ENCODE data around the gene FNDC3B. TPM values are rescaled to one million over a fixed set of nuclear protein-coding genes. Genes with fewer than 3 reads are reported as not detected.

The FNDC3B gene
- polyA plus RNA-seq, 6 donors from 2014 or later: 1.2 to 3.1 (median 2.2) TPM; not detected in 1

DNA sequence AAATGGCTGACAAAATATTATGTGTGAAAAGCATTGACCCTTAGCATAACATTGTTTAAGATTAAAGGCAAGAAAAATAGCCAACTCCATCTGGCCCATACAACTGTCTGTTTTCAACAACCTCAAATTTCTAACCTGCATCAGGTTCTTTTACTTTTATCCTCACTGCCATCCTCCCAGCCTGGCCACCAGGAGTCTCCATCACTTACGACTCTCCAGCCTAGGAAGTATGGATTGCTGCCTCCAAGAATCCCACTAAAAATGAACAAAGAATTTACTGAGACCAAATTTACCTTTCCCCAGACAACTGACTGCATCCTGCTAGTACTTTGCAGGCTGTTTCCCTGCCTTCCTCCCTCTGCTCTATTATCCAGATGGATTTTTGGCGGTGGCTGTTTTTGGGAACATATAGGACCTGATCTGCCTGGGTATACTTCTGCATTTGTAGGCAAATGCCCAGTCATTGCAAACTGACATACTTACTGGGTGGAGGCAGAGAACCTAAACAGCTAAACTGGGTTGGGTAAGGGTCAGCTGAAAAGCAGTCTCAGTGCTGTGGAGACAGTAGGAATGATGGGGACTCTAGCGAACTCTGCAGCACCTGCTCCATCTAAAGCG, 264.7 kb downstream of the FNDC3B start:
- Mint-ChIP-seq H3K4me1 (no peaks in the 10 kb centered on the region), H3K27me3 (no peaks in the 10 kb centered on the region), H3K27ac (no peak overlapping the region), H3K9me3 (no peaks in the 10 kb centered on the region), H3K4me3 (peak overlapping the region in 1 of 8 donors; percentile 29), H3K36me3 (peaks cover 0 to 2% of the 10 kb centered on the region in 2 donors)
- ATAC-seq (ENCODE audit: low read depth in 2 of 2) (no peak), DNase-seq (no peak)

DNA sequence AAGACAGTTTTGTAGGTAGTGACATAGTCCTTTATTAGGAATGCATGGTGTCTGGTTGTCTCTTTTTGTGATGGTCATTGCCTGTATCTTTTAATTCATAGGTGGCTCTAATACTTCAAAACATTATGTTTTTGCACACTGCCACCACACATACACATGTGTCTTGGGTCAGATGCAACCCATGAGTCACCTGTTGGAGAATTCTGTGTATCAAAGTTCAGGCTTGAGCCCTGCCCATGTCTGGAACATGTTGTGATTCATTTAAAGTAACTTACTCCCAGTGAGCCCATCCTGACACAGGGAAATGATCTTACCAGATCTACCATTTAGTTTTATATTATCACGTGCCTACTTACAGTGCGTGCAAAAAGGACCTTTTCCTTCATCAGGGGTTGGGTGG, 266.2 kb downstream of the FNDC3B start:
- no peak for ATAC-seq (ENCODE audit: low read depth in 2 of 2)

GRCh38 chr3:172305974-172306373, 266.6 kb downstream of the FNDC3B start:
- no peaks in the 10 kb centered on the region for H3K27me3 Mint-ChIP-seq
- H3K27ac Mint-ChIP-seq: no peak overlapping the region
- no peaks in the 10 kb centered on the region for H3K4me1 Mint-ChIP-seq
- H3K4me3 Mint-ChIP-seq: no peak overlapping the region
- ATAC-seq (ENCODE audit: low read depth in 2 of 2) (no peak), DNase-seq (no peak)
- H3K9me3 Mint-ChIP-seq: no peaks in the 10 kb centered on the region
- peaks cover 0 to 8% of the 10 kb centered on the region in 2 donors for H3K36me3 Mint-ChIP-seq

More for the DNA sequence above, 266.2 kb downstream of the FNDC3B start:
- H3K27ac Mint-ChIP-seq: no peak overlapping the region
- H3K9me3 Mint-ChIP-seq: no peaks in the 10 kb centered on the region
- no peak for DNase-seq
- no peaks in the 10 kb centered on the region for H3K4me1 Mint-ChIP-seq
- no peaks in the 10 kb centered on the region for H3K27me3 Mint-ChIP-seq
- H3K4me3 Mint-ChIP-seq: no peak overlapping the region
- H3K36me3 Mint-ChIP-seq: peaks cover 0 to 8% of the 10 kb centered on the region in 2 donors

DNA sequence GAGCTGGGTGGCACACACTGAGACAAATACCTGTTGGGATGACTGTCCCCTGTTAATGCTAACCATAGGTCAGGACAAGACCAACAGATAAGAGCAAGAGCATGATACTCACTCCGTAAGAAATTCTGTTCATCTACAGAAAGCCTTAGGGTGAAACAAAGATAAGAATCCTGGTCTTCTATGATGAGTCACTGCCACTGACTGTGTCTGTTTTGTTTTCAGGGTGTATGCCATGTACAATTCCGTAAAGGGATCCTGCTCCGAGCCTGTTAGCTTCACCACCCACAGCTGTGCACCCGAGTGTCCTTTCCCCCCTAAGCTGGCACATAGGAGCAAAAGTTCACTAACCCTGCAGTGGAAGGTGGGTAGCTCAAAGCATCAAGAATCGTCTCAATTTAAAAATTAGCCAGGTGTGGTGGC, 267.8 kb downstream of the FNDC3B start:
- Mint-ChIP-seq H3K9me3 (no peaks in the 10 kb centered on the region), H3K4me1 (no peaks in the 10 kb centered on the region), H3K27ac (no peak overlapping the region), H3K4me3 (no peak overlapping the region), H3K27me3 (no peaks in the 10 kb centered on the region), H3K36me3 (peaks cover 0 to 8% of the 10 kb centered on the region in 2 donors)
- DNase-seq (no peak), ATAC-seq (ENCODE audit: low read depth in 2 of 2) (no peak)

DNA sequence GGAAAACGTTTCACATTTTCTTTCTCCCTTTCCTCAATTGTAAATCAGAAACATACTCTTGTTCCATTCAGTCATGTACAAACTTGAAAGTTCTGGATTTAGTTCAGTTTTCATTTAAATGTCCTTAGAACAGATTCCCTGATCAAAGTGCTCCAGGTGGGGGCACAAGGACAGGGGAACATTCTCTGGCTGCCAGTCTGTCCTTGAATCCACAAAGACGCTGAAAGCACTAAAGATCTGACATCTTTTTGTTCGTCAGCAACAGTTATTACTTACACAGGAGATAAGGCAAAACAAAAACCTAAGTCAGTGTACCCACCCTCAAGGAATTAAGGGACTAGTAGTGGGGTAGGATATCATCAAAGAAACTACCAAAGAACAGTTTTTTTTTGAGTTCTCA, 269.7 kb downstream of the FNDC3B start:
- ATAC-seq (ENCODE audit: low read depth in 2 of 2) (no peak), DNase-seq (no peak)
- Mint-ChIP-seq H3K36me3 (peaks cover 0 to 8% of the 10 kb centered on the region in 2 donors), H3K4me1 (no peaks in the 10 kb centered on the region), H3K27me3 (no peaks in the 10 kb centered on the region), H3K4me3 (no peak overlapping the region), H3K9me3 (no peaks in the 10 kb centered on the region), H3K27ac (no peak overlapping the region)

DNA sequence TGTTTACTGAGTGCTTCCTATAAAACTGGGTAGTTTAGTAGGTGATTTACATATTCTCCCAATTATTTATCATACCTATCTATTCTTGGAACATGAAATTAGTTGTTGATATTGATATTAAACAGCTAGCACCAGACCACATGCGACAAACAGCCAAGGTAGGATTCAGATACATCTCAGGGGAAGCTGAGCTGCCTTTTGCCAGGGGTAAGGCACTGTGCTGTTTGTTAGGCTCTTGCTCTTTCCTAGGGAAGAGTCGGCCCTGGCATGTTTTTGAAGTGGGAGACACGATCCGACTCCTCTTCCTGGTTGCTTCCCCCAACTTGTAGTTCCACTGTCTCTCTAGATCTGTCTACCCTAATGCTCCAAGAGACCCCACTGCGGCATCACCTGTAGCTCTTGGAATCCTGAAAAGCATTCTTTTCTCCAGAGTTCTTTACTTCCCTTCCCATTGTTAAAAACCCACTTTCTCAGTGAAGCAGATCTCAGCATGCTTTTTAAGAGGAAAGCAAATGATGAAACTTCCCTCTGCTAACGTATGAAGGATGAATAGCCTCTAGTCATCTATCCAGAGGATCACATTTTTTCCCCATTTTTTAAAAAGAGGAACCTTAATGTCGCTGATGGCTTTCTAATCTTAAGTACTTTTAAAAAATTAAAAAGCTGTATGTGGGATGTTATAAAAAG, 270.5 kb downstream of the FNDC3B start:
- H3K4me1 Mint-ChIP-seq: no peaks in the 10 kb centered on the region
- ATAC-seq (ENCODE audit: low read depth in 2 of 2) (no peak), DNase-seq (no peak)
- peaks cover 0 to 8% of the 10 kb centered on the region in 2 donors for H3K36me3 Mint-ChIP-seq
- peak overlapping the region in 1 of 6 donors; percentile 4 for H3K27ac Mint-ChIP-seq
- no peak overlapping the region for H3K4me3 Mint-ChIP-seq
- H3K9me3 Mint-ChIP-seq: no peaks in the 10 kb centered on the region
- no peaks in the 10 kb centered on the region for H3K27me3 Mint-ChIP-seq

GRCh38 chr3:172310428-172310760, 271.0 kb downstream of the FNDC3B start:
- no peak for DNase-seq
- H3K27me3 Mint-ChIP-seq: no peaks in the 10 kb centered on the region
- ATAC-seq (ENCODE audit: low read depth in 2 of 2): no peak
- no peak overlapping the region for H3K27ac Mint-ChIP-seq
- peaks cover 0 to 8% of the 10 kb centered on the region in 2 donors for H3K36me3 Mint-ChIP-seq
- no peaks in the 10 kb centered on the region for H3K9me3 Mint-ChIP-seq
- H3K4me3 Mint-ChIP-seq: no peak overlapping the region
- no peaks in the 10 kb centered on the region for H3K4me1 Mint-ChIP-seq

- no peak overlapping the region for H3K27ac Mint-ChIP-seq
- ATAC-seq (ENCODE audit: low read depth in 2 of 2): no peak
These were observed 271.8 kb downstream of the FNDC3B start for GRCh38 chr3:172311217-172311616.

DNA sequence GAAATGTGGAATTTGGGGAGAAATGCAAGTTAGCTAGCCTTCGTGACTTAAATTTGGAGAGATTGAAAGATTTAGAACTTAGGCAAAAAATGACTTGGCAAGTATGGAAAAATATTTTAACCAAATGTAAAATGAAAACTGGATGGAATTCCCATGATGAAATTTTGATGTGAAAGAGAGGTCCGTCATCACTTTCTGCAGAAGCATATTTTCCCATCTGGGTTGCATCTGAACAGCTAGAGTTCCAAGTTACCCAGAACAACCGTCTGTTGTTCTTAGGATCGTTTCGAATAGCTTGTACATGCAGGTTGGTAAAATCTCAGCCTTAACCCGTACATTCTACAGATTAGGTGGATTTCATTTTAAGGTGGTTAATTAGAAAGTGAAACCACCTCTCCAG, 272.6 kb downstream of the FNDC3B start:
- no peaks in the 10 kb centered on the region for H3K27me3 Mint-ChIP-seq
- no peak for ATAC-seq (ENCODE audit: low read depth in 2 of 2)

More at GRCh38 chr3:172311217-172311616, 271.8 kb downstream of the FNDC3B start:
- Mint-ChIP-seq H3K9me3 (no peaks in the 10 kb centered on the region), H3K36me3 (peaks cover 0 to 8% of the 10 kb centered on the region in 2 donors), H3K4me3 (no peak overlapping the region), H3K4me1 (no peaks in the 10 kb centered on the region), H3K27me3 (no peaks in the 10 kb centered on the region)
- DNase-seq: no peak

DNA sequence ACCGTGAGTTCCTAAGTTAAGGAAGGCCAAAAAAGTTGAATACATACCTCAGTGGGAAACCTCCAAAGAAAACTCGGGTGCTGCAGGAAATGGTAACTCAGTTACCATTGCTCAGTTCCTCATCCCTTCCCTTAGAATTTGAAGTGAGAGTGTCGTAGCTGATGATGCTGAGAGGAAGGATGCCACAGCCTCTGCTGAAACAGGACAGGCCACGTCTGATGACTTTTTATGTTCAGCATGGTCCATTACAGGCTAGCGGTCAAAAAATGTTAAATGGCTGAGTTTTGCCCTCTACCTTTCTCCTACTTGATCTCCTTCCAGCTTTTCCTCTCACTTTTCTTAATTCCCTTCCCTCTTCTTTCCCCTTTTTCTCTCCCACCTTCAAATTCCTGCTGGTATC, 273.3 kb downstream of the FNDC3B start:
- Mint-ChIP-seq H3K9me3 (no peaks in the 10 kb centered on the region), H3K36me3 (peaks cover 0 to 8% of the 10 kb centered on the region in 2 donors), H3K4me1 (no peaks in the 10 kb centered on the region), H3K27me3 (no peaks in the 10 kb centered on the region), H3K4me3 (no peak overlapping the region), H3K27ac (peak overlapping the region in 2 of 6 donors; percentile 21 to 68)
- DNase-seq (no peak), ATAC-seq (ENCODE audit: low read depth in 2 of 2) (no peak)

More for the DNA sequence above, 272.6 kb downstream of the FNDC3B start:
- DNase-seq: no peak
- H3K9me3 Mint-ChIP-seq: no peaks in the 10 kb centered on the region
- no peak overlapping the region for H3K4me3 Mint-ChIP-seq
- peaks cover 0 to 8% of the 10 kb centered on the region in 2 donors for H3K36me3 Mint-ChIP-seq
- H3K27ac Mint-ChIP-seq: no peak overlapping the region
- no peaks in the 10 kb centered on the region for H3K4me1 Mint-ChIP-seq

- H3K9me3 Mint-ChIP-seq: no peaks in the 10 kb centered on the region
- peaks cover 0 to 8% of the 10 kb centered on the region in 2 donors for H3K36me3 Mint-ChIP-seq
- no peaks in the 10 kb centered on the region for H3K27me3 Mint-ChIP-seq
- DNase-seq (no peak), ATAC-seq (ENCODE audit: low read depth in 2 of 2) (no peak)
- no peak overlapping the region for H3K27ac Mint-ChIP-seq
- no peak overlapping the region for H3K4me3 Mint-ChIP-seq
- H3K4me1 Mint-ChIP-seq: no peaks in the 10 kb centered on the region
These were observed 274.3 kb downstream of the FNDC3B start for GRCh38 chr3:172313671-172314070.

GRCh38 chr3:172314591-172315160, 275.3 kb downstream of the FNDC3B start:
- Mint-ChIP-seq H3K9me3 (no peaks in the 10 kb centered on the region), H3K27ac (peak overlapping the region in 1 of 6 donors; percentile 13), H3K27me3 (no peaks in the 10 kb centered on the region), H3K4me1 (no peaks in the 10 kb centered on the region), H3K4me3 (no peak overlapping the region), H3K36me3 (peaks cover 0 to 5% of the 10 kb centered on the region in 2 donors)
- no peak for ATAC-seq (ENCODE audit: low read depth in 2 of 2)
- no peak for DNase-seq

DNA sequence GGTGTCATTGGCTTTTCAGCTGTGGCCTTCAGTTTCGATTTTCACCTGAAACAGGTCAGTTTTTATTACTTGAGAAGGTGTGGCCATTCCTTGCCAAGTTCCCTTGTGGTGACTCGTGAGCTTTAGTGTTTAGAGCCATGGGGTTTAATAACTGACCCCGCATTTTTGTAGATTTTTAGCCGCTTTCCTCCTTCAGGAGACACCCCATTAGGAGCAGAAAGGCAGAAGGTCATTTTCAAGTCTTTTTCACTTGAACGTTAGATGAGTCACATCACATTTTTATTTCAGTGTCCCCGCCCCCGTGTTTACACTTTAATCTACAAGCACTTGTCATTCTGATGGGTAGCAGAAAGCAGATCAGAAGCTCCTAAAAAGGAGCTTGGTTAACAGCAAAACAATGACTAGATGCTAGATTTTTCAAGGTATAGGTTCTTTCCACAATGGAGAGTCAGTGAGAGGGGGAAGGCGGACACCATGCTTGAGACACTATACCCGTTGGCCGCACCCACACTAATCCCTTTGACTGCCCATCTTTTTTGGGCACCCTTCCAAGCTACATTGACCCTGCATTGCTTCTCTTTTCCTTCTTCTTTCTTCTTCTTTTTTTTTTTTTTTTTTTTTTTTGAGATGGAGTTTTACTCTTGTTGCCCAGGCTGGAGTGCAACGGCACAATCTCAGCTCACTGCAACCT, 276.2 kb downstream of the FNDC3B start:
- DNase-seq (no peak), ATAC-seq (ENCODE audit: low read depth in 2 of 2) (no peak)
- no peaks in the 10 kb centered on the region for H3K27me3 Mint-ChIP-seq
- H3K4me3 Mint-ChIP-seq: no peak overlapping the region
- no peak overlapping the region for H3K27ac Mint-ChIP-seq
- H3K36me3 Mint-ChIP-seq: no peaks in the 10 kb centered on the region
- no peaks in the 10 kb centered on the region for H3K4me1 Mint-ChIP-seq
- no peaks in the 10 kb centered on the region for H3K9me3 Mint-ChIP-seq

DNA sequence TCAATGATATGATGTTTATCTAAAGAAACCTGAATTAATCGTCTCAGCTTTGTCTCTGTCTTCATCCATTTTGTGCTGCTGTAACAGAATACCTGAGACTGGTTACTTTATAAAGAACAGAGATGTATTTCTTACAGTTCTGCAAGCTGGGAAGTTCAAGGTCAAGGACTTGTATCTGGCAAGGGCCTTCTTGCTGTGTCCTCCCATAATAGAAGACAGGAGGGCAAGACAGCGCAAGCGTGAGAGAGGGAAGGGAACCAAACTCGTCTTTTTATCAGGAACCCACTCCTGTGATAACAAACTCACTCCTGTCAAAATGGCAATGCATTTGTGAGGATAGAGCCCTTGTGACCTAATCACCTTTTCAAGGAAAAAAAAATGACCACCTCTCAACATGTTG, 277.4 kb downstream of the FNDC3B start:
- Mint-ChIP-seq H3K27me3 (no peaks in the 10 kb centered on the region), H3K4me3 (no peak overlapping the region), H3K27ac (no peak overlapping the region), H3K4me1 (no peaks in the 10 kb centered on the region), H3K36me3 (no peaks in the 10 kb centered on the region), H3K9me3 (no peaks in the 10 kb centered on the region)
- no peak for ATAC-seq (ENCODE audit: low read depth in 2 of 2)
- DNase-seq: no peak

Data from naive B cell (primary cell).